NT2/D1 (cell line): ENCODE results near the gene TMEM117.

Experiments
- DNase-seq: peaks from one replicate; pipeline ENCODE4 v3.0.0-alpha.2; 2011; ENCODE audit warnings: low read depth, low spot score
- H3K27me3 ChIP-seq: 2 replicates; pipeline ENCODE4 v1.6.0; 2011; ENCODE audit warnings: mild to moderate bottlenecking; ENCODE audit not compliant: insufficient read length, insufficient read depth
- H3K36me3 ChIP-seq: 2 replicates; pipeline ENCODE4 v1.6.1; 2011; ENCODE audit warnings: mild to moderate bottlenecking, low read length, mixed read lengths; ENCODE audit not compliant: insufficient read depth, insufficient read length
- H3K4me1 ChIP-seq: 2 replicates; pipeline ENCODE4 v1.5.1; 2011; ENCODE audit not compliant: insufficient read depth, insufficient read length
- H3K4me3 ChIP-seq: 2 replicates; pipeline ENCODE4 v1.5.1; 2011; ENCODE audit warnings: low read depth; ENCODE audit not compliant: insufficient read length
- H3K9ac ChIP-seq: 2 replicates; pipeline ENCODE4 v1.6.0; 2011; ENCODE audit warnings: low read depth; ENCODE audit not compliant: insufficient read length
- H3K9me3 ChIP-seq: 2 replicates; pipeline ENCODE4 v1.5.1; 2011; ENCODE audit warnings: mild to moderate bottlenecking, low read length; ENCODE audit not compliant: insufficient read depth
- SUZ12 ChIP-seq: IDR thresholded peaks from 2 replicates; pipeline ENCODE4 v1.6.1; 2011; ENCODE audit not compliant: insufficient read length, insufficient read depth; ENCODE audit errors: extremely low read depth
- YY1 ChIP-seq: IDR thresholded peaks from 2 replicates; pipeline ENCODE4 v1.6.1; 2011; ENCODE audit not compliant: insufficient read length, insufficient read depth
- ZNF274 ChIP-seq: IDR thresholded peaks from 2 replicates; pipeline ENCODE4 v1.6.1; 2011; ENCODE audit warnings: mild to moderate bottlenecking, low read depth, low read length

Gene TMEM117

GRCh38 chr12:43903686-43904085 is 67.8 kb downstream of the TMEM117 start:
- Histone ChIP-seq H3K36me3 (no peaks in the 10 kb centered on the region), H3K27me3 (no peaks in the 10 kb centered on the region), H3K4me3 (no peak overlapping the region), H3K4me1 (no peaks in the 10 kb centered on the region), H3K9me3 (peaks cover 11% of the 10 kb centered on the region; the same call in 1 of the 2 replicates), H3K9ac (no peak overlapping the region)
- TF ChIP-seq SUZ12, result no peak
- no peak for TF ChIP-seq YY1
- no peak for TF ChIP-seq ZNF274
- DNase-seq, result no peak

- TF ChIP-seq SUZ12 (no peak), YY1 (no peak), ZNF274 (no peak)
- no peaks in the 10 kb centered on the region for H3K9me3 ChIP-seq
- no peak overlapping the region for H3K4me3 ChIP-seq
- H3K4me1 ChIP-seq, result no peaks in the 10 kb centered on the region
- no peaks in the 10 kb centered on the region for H3K36me3 ChIP-seq
- DNase-seq, result no peak
- no peaks in the 10 kb centered on the region for H3K27me3 ChIP-seq
- no peak overlapping the region for H3K9ac ChIP-seq
Observed at GRCh38 chr12:43912859-43913258, 77.0 kb downstream of the TMEM117 start.

- Histone ChIP-seq H3K9ac (no peak overlapping the region), H3K4me1 (no peaks in the 10 kb centered on the region), H3K27me3 (no peaks in the 10 kb centered on the region), H3K4me3 (no peak overlapping the region), H3K9me3 (no peaks in the 10 kb centered on the region), H3K36me3 (no peaks in the 10 kb centered on the region)
- no peak for DNase-seq
- no peak for TF ChIP-seq YY1
Observed at GRCh38 chr12:43914391-43914790, 78.5 kb downstream of the TMEM117 start.

GRCh38 chr12:43914923-43915468 is 79.1 kb downstream of the TMEM117 start:
- H3K27me3 ChIP-seq, result no peaks in the 10 kb centered on the region
- TF ChIP-seq ZNF274 (no peak), YY1 (no peak), SUZ12 (no peak)

GRCh38 chr12:43917896-43918295 is 82.0 kb downstream of the TMEM117 start:
- Histone ChIP-seq H3K9me3 (no peaks in the 10 kb centered on the region), H3K4me3 (no peak overlapping the region), H3K27me3 (no peaks in the 10 kb centered on the region), H3K9ac (no peak overlapping the region), H3K4me1 (no peaks in the 10 kb centered on the region), H3K36me3 (no peaks in the 10 kb centered on the region)
- TF ChIP-seq YY1 (no peak), SUZ12 (no peak), ZNF274 (no peak)
- DNase-seq, result no peak

More at GRCh38 chr12:43914923-43915468, 79.1 kb downstream of the TMEM117 start:
- no peak for DNase-seq
- H3K4me1 ChIP-seq, result no peaks in the 10 kb centered on the region
- H3K36me3 ChIP-seq, result no peaks in the 10 kb centered on the region
- no peaks in the 10 kb centered on the region for H3K9me3 ChIP-seq
- H3K9ac ChIP-seq, result no peak overlapping the region
- H3K4me3 ChIP-seq, result no peak overlapping the region

- no peaks in the 10 kb centered on the region for H3K36me3 ChIP-seq
- H3K4me3 ChIP-seq, result no peak overlapping the region
- no peak for DNase-seq
- TF ChIP-seq YY1 (no peak), ZNF274 (no peak), SUZ12 (no peak)
- no peaks in the 10 kb centered on the region for H3K9me3 ChIP-seq
- no peak overlapping the region for H3K9ac ChIP-seq
- no peaks in the 10 kb centered on the region for H3K4me1 ChIP-seq
- no peaks in the 10 kb centered on the region for H3K27me3 ChIP-seq
Observed at GRCh38 chr12:43921666-43922337, 85.9 kb downstream of the TMEM117 start.

GRCh38 chr12:43930032-43930431 is 94.2 kb downstream of the TMEM117 start:
- Histone ChIP-seq H3K4me1 (no peaks in the 10 kb centered on the region), H3K36me3 (no peaks in the 10 kb centered on the region), H3K9me3 (0 out of 2 replicates have a peak, but pooled peaks cover 10% of the 10 kb centered on the region), H3K9ac (no peak overlapping the region), H3K27me3 (no peaks in the 10 kb centered on the region), H3K4me3 (no peak overlapping the region)
- no peak for TF ChIP-seq ZNF274
- DNase-seq, result no peak

GRCh38 chr12:43931187-43931586 is 95.3 kb downstream of the TMEM117 start:
- H3K9me3 ChIP-seq, result 0 out of 2 replicates have a peak, but pooled peaks cover 10% of the 10 kb centered on the region
- no peak for TF ChIP-seq SUZ12
- no peak for TF ChIP-seq YY1
- no peak for TF ChIP-seq ZNF274
- H3K9ac ChIP-seq, result no peak overlapping the region
- no peak overlapping the region for H3K4me3 ChIP-seq
- H3K4me1 ChIP-seq, result no peaks in the 10 kb centered on the region
- no peaks in the 10 kb centered on the region for H3K27me3 ChIP-seq
- no peaks in the 10 kb centered on the region for H3K36me3 ChIP-seq
- no peak for DNase-seq
